CD4-positive, alpha-beta T cell treated with Interferon gamma for 1 hour (primary cell): ENCODE measurements around the gene RAPGEF2.
"Not testable (repeated sequence)": the region's sequence is repeated elsewhere in the genome, so short reads cannot be mapped to it uniquely, and the experiment has no call there.

ENCODE experiments used
- DNase-seq: peaks from one replicate; pipeline ENCODE4 v3.0.0-alpha.2; 2020

Gene RAPGEF2

DNA sequence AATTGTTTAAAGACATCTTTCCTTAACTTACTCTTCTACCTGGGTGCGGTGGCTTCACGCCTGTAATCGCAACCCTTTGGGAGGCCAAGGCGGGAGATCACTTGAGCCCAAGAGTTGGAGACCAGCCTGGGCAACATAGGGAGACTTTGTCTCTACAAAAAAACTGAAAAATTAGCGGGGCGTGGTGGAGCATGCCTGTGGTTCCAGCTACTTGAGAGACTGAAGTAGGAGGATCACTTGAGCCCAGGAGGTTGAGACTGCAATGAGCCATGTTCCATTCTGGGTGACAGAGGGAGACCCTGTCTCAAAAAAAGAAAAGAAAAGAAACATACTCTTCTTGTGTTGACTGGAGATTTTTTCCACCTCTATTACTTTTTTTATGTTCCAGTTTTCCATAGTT is 181.9 kb downstream of the RAPGEF2 start:
- DNase-seq = no peak

DNA sequence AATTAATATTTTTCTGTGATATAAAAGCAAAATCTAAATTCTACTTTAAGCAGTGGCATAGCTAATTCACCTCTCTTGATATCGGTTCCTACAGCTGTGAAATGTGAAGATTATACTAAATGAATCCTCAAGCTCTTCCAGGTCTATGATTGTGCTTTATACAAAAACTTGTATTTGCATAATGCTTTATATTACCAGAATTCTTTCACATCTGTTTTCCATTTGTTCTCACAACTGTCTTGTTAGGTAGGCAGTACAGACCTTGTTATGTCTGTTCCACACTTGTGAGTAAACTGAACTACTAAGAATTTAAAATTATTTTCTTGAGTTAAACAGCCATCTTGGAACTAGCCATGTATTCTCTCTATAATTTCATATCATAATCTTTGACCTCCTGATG is 184.9 kb downstream of the RAPGEF2 start:
- DNase-seq = no peak

- DNase-seq = no peak
These were observed 186.8 kb downstream of the RAPGEF2 start for GRCh38 chr4:159289682-159290081.

DNA sequence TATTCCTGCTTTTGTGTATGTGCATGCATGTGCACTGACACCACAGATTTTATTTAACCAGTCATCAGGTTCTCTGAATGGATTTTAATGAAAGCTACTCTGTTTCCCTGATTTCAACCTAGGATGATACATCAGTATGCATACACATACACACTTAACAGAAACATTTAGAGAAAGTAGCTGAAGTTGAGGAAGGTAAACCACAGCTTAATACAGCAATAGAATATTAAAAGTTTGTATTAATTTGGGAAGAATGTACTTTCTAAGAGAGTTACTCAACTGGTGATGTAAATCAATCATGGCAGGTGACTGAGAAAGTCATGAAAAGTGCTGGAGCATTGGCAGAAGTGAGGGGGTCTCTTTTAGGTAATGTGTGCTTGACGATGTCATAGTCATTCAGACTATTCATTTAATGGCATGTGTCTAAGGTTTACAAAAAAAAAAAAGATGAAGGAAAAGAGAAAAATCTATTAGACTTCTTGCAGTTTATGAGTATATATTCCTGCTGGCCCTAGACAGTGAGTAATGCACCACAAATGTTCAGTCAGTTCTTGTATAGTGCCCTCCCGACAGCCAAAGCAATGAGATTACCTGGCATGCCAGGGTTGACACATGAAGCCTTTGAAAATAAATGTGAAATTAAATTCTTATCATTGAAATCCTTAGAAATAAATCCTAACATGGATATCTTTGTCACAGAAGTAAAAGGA is 187.6 kb downstream of the RAPGEF2 start:
- DNase-seq = no peak

DNA sequence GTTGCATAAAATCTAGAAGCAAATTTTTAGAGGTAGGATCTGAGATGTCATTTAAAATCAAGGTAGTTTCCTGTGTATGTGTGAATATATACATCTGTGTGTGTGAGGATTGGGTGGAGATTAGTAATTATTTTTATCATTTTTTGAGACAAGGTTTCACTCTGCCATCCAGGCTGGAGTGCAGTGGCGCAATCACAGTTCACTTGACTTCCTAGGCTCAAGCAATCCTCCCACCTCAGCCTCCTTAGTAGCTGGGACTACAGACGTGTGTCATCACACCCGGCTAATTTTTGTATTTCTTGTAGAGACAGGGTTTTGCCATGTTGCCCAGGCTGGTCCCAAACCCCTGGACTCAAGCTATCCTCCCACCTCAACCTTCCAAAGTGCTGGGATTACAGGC is 188.3 kb downstream of the RAPGEF2 start:
- no peak for DNase-seq

DNA sequence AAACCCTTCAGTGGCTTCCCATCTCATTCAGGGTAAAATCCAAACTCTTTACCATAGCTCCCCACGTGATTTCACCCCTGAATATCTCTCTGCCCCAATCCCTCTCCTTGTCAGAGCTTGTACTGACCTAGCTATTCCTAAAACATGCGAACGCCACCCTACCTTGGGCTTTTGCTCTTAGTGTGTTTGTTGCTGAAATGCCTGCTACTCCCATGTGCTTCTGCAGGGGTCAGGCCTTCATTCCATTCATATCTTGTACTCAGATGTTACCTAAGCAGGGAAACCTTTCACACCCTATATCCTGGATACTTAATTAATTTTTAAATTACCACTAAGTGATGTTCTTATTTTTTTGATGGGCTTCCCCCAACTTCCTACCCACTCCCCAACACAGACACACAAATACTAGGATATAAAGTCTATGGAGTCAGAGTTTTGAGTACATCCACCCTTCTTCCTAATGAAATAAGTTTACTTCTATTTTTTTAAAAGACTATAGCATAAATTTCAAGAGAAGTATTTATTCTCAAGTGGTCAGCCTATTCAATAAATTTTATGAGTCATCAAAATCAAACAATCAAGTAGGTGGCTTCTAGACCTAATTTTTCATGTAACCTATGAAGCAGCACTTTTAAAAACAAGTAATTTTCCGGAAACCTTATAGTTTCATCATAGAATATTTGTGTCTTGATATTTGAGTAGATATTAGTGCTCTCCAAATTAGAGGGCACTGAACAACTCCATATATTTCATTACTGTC is 189.4 kb downstream of the RAPGEF2 start:
- no peak for DNase-seq

DNA sequence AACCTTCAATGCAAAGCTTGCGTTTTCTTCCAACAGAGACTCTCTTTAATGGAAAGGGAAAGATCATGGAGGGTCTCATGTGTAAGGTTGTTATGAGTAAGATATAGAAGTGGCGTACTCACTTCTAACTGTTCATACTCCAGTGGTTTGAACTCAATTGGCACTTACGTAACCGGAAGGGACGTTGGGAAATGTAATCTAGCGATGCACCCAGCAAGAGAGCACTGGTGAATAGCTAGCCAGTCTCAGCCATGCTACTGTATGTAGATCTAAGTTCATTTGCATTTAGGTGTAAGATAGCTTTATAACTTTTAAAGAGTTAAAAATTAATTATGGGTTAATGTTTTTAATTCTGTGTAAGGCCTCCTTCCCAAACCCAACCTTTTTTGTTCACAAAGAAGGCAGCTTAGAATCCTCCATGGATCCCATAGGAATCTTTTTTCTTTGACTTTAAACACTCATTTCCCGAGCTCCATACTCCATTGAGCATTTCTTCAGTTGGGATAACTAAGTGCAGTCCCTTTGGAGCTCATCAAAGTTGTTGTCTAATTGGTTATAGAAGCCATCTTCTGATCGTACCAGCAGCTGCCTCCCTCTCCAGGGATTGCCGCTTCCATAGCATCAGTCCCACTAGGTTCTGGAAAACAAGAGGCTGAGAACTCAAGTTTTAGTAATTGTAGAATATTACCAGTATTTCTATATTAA is 191.1 kb downstream of the RAPGEF2 start:
- DNase-seq = no peak

GRCh38 chr4:159296061-159296460 is 193.2 kb downstream of the RAPGEF2 start:
- no peak for DNase-seq

GRCh38 chr4:159297091-159297490 is 194.2 kb downstream of the RAPGEF2 start:
- DNase-seq = no peak

- DNase-seq = no peak
These were observed 195.6 kb downstream of the RAPGEF2 start for GRCh38 chr4:159298502-159298901.

DNA sequence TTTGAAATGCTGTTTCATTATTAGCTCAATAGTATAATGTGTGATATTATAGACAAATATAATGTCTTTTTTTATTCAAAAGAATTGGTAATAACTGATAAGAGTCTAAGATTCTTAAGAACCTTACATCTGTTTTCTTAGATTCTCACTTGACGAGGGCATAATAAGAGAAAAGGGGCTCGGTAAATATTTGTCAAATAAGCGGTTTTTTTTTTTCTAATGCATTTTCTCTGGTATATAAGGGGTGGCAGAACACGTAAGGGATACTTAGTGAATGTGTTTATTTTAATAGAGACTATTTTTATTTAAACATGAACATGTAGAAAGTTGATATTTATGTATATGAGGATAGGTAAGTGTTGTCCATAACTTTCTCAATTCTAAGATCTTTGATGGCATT is 200.6 kb downstream of the RAPGEF2 start:
- no peak for DNase-seq

GRCh38 chr4:159305129-159305528 is 202.2 kb downstream of the RAPGEF2 start:
- DNase-seq = no peak

GRCh38 chr4:159307929-159308328 is 205.1 kb downstream of the RAPGEF2 start:
- no peak for DNase-seq

DNA sequence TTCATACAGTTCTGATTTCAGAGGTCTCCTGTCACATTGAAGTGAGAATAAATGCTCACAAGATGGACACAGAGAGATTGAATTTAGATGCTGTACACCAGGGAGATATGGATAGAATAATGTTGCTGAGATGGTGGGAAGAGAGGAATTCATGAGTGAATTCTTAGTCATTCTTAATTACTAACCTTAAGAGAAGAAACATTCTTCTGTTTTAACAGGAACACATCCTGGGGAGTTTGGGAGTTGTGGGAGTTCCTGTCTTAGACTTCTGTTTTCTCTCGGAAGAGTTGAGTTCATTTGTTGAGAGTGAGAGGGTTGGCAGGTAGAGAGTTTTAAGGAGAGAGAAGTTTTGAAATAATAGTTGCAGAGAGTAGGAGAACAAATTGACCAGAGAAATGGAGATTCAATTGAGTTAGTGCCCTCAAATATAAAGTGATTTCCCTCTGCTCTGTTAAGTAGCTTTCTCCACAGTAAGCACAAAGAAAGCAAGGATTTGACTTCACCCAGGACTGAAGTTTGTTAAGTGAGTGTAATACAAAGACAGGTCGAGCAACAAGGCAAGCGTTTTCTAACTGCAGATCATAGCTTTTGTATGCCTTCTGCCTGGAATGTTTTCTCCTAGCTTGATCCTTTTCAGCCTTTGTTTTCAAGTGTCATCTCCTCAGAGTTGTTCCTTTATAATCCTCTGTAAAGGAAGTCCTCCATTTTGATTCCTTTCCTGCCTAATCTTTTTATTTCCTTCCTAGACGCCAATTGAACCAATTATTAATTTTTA is 205.9 kb downstream of the RAPGEF2 start:
- no peak for DNase-seq

DNA sequence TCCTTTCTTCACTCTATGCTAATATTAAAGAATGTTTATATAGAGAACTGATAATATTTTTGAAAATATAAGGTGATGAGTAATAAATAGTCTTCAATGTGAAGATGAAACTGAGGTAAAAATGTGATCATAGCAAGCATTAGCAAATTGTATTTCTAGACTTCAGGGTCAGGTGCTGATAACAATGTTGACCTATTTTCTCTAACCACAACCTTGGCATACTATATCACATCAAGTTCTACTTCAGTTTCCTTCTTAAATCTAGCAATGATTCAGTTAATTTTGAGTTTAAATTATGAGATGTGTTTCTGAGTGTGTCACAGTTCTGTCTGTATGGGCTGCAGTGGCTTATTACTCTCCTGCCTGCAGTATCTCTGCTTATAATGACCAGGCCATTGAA is 209.4 kb downstream of the RAPGEF2 start:
- DNase-seq = no peak

DNA sequence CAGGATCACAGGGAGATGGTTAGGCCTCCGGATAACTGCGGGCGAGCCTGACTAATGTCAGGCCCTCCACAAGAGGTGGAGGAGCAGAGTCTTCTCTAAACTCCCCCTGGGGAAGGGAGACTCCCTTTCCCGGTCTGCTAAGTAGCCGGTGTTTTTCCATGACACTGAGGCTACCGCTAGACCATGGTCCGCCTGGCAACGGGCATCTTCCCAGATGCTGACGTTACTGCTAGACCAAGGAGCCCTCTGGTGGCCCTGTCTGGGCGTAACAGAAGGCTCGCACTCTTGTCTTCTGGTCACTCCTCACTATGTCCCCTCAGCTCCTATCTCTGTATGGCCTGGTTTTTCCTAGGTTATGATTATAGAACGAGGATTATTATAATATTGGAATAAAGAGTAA is 213.0 kb downstream of the RAPGEF2 start:
- DNase-seq = not testable (repeated sequence)

DNA sequence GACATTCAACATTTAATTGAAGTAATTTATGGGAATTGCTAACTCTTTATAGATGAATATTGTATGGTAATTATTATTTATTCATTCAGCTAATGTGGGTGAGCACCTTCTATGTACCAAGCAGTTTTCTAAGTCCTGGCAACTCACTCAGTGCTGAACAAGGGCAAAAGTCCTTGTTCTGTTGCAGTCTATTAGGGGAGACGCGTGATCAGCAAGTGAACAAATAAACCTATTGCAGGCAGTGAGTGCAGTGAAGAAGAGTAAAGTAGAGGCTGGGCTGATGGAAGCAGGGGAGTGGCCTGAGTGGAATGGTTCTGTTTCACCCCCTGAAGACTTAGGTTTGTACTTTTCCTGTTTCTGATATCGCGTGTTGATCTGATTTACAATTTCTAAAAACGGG is 214.3 kb downstream of the RAPGEF2 start:
- DNase-seq = no peak

- DNase-seq = no peak
These were observed 216.1 kb downstream of the RAPGEF2 start for GRCh38 chr4:159319027-159319426.

DNA sequence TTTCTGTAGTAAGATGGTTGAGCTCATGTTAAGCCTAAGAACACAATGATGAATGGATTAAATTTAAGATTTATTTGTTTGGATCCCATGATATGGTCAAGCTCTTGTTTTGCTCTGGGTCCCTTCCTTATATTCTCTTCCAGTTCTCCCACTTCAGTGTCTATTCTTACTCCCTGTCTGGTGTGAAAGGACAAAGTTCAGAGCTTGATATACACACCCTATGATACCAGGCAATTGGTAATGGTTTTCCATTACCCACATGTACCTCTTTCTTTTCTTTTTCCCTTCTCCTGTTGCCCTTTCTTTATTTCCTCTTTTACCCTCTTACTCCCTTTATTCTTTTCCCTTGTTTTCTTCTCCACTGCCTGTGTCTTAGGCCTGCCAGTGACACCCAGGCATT is 223.6 kb downstream of the RAPGEF2 start:
- DNase-seq = no peak

DNA sequence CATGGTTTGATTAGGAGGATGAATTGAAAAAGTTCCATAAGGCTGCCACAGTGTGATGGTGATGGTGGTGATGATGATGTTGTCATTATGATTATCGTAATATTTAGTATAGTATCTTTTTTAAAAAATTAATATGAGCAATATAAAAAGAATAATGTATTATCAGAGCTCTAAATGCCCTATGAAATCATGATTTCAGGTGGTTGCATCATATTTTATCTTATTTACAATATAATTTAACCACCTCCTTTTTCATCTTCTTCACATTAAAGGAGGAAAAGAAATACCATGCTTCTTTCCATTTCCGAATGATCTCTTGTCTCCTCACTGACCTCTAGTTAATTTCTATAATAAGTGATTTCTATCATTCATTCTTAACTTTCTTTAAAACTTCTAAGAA is 225.9 kb downstream of the RAPGEF2 start:
- DNase-seq = no peak

DNA sequence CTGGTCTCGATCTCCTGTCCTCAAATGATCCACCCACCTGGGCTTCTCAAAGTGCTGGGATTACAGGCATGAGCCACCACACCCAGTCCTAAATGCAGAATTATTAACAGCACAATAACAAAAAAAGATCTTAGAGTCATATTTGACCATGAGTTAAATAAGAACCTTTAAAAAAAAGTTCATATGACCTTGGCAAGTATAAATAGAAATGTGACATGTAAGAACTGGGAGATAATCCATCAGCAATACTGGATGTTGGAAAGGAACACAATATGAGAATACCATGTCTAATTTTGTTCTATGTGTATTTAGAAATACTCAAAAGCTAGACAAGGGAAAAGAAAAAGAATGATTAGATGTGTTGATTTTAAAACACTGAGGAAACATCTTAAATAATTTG is 231.6 kb downstream of the RAPGEF2 start:
- no peak for DNase-seq

- no peak for DNase-seq
These were observed 234.2 kb downstream of the RAPGEF2 start for GRCh38 chr4:159337041-159337440.

DNA sequence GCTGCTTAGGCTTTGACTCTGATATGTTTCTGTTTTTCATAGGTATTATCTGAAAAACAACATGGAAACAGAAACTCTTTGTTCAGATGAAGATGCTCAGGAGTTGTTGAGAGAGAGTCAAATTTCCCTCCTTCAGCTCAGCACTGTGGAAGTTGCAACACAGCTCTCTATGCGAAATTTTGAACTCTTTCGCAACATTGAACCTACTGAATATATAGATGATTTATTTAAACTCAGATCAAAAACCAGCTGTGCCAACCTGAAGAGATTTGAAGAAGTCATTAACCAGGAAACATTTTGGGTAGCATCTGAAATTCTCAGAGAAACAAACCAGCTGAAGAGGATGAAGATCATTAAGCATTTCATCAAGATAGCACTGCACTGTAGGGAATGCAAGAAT is 238.6 kb downstream of the RAPGEF2 start:
- DNase-seq = no peak
